GM12865 (cell line): ENCODE measurements around the gene VCAM1.

ENCODE experiments used
- DNase-seq: peaks from one replicate; pipeline ENCODE4 v3.0.0; 2010; ENCODE audit warnings: low read depth
- H3K4me3 ChIP-seq: 2 replicates; pipeline ENCODE4 v1.5.1; 2011; ENCODE audit warnings: mild to moderate bottlenecking, low read depth, low read length, control low read depth
- TF ChIP-seq, protein P1 (sequence below): IDR thresholded peaks from 2 replicates; pipeline ENCODE4 v1.5.1; 2011; ENCODE audit warnings: low read length, control low read depth, low read depth, inconsistent platforms; ENCODE audit not compliant: insufficient read depth; ENCODE audit errors: missing control alignments

The VCAM1 gene

DNA sequence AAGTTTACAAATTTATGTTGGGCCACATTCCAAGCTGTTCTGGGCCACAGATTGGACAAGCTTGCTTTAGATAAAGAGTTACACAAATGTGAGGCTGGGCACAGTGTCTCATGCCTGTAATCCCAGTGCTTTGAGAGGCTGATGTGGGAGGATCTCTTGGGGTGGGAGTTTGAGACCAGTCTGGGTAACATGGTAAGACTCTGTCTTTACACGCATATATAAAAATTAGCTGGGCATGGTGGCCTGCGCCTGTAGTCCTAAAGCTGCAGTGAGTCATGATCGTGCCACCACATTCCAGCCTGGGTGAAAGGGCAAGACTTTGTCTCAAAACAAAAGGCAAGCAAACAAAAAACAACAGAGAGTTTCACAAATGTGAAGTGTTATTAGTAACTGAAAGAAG is 5.9 kb upstream of the VCAM1 start:
- no peak for DNase-seq
- no peak overlapping the region for H3K4me3 ChIP-seq
- TF ChIP-seq, protein P1, sequence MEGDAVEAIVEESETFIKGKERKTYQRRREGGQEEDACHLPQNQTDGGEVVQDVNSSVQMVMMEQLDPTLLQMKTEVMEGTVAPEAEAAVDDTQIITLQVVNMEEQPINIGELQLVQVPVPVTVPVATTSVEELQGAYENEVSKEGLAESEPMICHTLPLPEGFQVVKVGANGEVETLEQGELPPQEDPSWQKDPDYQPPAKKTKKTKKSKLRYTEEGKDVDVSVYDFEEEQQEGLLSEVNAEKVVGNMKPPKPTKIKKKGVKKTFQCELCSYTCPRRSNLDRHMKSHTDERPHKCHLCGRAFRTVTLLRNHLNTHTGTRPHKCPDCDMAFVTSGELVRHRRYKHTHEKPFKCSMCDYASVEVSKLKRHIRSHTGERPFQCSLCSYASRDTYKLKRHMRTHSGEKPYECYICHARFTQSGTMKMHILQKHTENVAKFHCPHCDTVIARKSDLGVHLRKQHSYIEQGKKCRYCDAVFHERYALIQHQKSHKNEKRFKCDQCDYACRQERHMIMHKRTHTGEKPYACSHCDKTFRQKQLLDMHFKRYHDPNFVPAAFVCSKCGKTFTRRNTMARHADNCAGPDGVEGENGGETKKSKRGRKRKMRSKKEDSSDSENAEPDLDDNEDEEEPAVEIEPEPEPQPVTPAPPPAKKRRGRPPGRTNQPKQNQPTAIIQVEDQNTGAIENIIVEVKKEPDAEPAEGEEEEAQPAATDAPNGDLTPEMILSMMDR, result no peak

DNA sequence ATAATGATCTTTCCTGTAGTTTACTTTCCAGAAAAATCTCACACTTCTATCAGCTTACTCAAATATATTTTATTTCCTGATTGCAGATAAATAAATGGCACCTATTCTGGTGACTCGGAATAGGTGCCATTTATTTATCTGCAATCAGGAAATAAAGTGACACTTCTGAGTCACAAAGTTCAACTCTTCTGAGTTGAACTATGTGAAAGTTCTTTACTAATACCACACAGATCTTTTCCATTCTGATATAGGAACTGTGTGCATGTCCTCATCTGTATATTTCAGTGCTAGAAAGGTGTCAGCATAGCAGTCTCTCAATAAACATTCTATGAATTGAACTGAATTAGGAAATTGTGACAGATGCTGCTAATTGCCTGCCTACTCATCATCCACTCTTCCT is 4.9 kb upstream of the VCAM1 start:
- no peak overlapping the region for H3K4me3 ChIP-seq
- TF ChIP-seq, protein P1, result no peak
- DNase-seq, result no peak

DNA sequence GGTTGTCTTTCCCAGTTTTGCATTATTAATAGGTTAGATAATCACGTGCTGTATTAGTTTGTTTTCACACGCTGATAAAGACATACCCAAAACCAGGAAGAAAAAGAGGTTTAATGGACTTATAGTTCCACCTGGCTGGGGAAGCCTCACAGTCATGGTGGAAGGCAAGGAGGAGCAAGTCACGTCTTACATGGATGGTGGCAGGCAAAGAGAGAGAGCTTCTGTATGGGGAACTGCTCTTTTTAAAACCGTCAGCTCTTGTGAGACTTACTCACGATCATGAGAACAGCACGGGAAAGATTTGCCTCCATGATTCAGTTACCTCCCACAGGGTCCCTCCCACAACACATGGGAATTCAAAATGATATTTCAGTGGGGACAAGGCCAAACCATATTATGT is 2.3 kb upstream of the VCAM1 start:
- H3K4me3 ChIP-seq, result no peak overlapping the region
- no peak for DNase-seq
- TF ChIP-seq, protein P1, result no peak

DNA sequence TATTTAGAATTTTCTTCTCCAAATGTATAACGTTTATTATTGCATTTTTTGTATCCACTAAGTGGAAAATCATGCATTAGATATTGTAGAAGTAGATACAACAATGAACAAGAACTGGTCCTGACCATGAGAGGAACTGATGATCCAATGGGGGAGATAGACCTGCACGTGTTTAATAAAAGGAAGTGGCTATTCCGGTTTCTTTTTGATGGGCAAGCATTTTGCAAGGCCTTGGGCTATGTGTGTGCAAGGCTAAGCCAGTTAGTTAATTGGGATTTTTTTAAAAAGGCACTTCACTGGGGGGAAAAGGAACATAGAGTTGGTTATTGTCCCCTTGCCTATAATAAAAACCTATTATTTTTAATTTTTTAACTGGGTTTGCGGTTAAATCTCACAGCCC is 961 bp upstream of the VCAM1 start:
- TF ChIP-seq, protein P1, result no peak
- no peak overlapping the region for H3K4me3 ChIP-seq
- peak; percentile 34 for DNase-seq

DNA sequence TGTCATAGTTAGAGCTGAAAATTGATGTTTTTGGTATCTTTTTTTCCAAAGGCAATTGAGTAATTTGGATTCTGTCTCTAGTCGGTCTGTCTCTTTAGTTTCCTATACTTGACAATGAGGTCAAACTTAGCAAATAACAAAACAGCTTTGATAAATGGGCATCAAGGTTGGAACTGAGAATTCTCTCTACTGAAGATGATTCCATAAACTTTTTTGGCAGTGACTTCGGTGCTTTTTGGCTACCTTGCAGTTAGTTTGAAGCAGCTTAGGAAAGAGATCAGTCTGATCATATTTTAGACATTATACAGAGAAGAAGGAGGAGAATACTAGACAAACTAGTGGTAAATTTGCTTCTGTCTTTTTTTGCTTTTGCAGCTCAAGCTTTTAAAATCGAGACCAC is 559 bp downstream of the VCAM1 start:
- H3K4me3 ChIP-seq, result peak overlapping the region; percentile 24

DNA sequence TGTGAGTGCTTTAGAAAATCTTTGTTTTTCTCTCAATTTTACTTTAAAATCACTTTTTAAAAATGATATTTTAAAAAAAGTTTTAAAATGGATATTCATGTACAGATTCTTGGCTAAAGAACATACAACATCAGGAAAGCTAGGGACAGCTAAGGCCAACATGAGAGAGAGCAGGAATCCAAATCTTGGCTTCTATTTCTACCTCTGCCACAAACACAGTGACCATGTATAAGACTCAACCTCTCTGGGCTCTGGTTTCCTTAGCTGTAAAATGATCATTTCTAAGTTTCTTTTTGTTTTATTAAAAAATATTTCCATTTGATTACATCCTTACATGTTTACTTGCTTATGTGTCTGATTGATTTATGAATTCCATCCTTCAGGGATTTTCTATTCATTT is 1.2 kb downstream of the VCAM1 start:
- TF ChIP-seq, protein P1, result no peak
- H3K4me3 ChIP-seq, result peak overlapping the region; percentile 1
- no peak for DNase-seq

More for the DNA sequence above, 559 bp downstream of the VCAM1 start:
- no peak for DNase-seq
- TF ChIP-seq, protein P1, result no peak

DNA sequence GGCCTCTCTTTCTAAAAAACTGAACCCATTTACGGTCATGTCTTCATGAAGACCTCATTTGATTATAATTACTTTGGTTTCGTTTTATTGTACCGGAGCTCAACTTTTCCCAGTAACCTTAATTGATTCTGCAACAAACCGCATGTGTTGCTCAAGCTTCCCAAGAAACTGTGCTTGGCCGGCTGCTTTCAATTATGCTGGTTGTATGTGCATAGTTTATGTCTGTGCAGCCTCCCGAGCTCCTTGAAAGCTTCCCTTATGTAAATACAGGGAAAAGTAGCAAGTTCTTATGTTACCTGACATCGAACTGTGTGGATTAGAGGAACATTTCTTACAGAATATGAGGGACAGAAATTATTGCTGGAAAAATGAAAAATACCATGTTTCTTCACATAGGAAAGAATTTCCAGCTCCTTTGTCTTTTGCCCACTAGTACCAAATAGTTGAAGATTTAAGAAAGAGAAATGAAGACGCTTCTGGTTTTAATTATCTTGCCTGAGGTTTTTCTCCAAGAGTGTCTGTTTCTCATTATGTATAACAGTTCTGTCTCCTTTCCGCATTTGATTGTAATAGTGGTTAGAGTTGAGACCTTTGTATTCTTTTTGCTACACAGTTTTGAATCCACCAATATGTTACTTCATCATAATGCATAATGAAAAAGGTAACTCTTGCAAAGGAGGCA is 2.1 kb downstream of the VCAM1 start:
- DNase-seq, result no peak
- no peak overlapping the region; the same call in 1 of the 2 replicates for H3K4me3 ChIP-seq
- TF ChIP-seq, protein P1, result no peak
